ENCODE measurements around the gene PCSK6.
A peak's percentile ranks its signal among the peaks of the same experiment; 100 is the strongest.

The PCSK6 gene

GRCh38 chr15:101498717-101499480 is 9.4 kb upstream of the PCSK6 start:
- no peak for DNase-seq

DNA sequence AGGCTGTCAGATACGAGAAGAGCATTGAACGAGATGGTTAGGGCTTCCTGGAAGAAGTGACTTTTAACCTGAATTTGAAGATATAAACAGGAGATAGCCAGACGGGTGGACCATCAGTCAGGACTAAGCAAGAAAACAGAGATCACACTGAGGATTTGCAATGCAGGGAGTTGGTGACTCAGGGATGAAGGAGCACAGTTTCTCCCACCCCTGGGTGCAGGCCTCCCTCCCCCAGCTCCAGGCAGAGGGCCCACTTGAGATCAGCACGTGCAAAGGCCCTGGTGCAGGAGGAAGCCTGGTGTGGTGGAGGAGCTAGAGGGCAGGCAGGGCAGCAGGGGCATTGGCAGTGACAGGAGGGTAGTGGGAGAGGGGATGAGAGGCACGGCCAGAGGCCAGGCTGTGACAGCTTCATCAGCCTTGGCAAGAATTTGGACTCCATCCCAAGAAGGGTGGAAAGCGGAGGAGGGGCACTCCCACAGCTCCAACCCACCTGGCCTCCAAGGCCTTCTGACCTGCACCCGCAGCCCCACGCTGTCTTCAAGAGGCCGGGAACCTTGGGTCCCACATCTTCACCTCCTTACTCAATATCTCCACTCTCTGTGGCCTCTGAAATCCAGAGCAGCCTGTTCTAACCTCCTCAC is 8.7 kb upstream of the PCSK6 start:
- no peak for DNase-seq

GRCh38 chr15:101497484-101498034 is 8.1 kb upstream of the PCSK6 start:
- DNase-seq: no peak

GRCh38 chr15:101497017-101497416 is 7.5 kb upstream of the PCSK6 start:
- no peak for DNase-seq

GRCh38 chr15:101496198-101496986 is 6.9 kb upstream of the PCSK6 start:
- no peak for DNase-seq

GRCh38 chr15:101495334-101496197 is 6.1 kb upstream of the PCSK6 start:
- no peak for DNase-seq

DNA sequence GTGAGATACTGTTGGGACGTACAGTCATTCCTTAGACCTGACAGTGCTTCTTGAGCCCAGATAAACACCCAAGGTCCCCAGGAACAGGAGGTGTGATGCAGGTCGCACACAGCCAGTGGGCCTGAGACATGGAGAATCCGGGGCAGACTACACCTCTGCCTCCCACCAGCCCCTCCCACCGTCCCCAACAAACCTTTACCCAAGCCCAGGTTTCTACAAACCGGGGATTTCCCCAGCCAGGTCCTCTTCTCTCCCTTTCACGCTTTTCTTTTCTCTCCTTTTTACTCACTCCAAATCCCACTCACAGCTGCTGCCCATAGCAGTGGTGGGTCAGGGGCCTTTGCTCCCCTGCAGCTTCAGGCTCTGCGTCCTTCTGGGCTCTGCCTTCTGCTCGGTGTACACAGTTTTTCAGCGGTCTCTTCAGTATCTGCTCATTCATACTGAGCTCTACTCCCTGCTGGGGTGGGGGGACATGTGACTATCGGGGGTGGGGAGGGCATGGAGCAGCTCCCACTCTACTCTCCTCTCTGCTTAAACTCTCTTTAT is 4.8 kb upstream of the PCSK6 start:
- no peak for DNase-seq

DNA sequence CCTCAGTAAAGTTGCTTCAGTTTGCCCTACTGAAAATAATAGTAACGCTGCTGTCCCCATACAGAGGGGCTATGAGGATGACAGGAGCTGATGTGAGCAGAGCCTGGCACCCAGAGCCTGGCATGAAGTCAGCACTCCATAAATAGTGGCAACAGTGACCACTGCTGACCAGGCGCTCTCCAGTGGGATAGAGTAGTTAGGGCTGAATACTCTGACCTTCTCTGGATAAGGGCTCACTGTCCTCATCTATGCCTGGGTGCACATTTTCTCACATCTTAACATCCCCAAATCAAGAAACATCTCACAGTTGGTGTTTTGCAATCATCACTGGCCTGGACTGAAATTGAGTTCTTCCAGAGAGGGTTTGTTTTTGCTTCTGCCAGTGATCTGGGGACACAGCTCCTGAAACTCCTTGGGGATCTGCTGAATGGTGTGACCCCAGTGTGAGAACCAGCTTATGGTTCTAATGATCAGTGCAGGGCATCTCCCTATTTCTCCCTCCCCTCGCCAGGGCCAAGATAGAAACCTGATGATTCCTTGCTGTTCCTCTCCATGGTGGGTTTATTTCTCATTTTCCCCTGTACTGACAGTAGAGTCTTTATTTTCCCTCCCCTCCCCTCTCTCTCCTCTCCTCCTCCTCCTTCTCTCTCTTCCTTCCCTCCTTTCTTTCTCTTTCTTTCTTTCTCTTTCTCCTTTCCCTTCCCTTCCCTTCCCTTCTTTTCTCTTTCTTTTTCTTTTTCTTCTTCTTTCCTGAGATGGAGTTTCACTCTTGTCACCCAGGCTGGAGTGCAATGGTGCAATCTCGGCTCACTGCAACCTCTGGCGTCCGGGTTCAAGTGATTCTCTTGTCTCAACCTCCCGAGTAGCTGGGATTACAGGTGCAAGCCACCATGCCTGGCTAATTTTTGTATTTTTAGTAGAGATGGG is 3.5 kb upstream of the PCSK6 start:
- no peak for DNase-seq

DNA sequence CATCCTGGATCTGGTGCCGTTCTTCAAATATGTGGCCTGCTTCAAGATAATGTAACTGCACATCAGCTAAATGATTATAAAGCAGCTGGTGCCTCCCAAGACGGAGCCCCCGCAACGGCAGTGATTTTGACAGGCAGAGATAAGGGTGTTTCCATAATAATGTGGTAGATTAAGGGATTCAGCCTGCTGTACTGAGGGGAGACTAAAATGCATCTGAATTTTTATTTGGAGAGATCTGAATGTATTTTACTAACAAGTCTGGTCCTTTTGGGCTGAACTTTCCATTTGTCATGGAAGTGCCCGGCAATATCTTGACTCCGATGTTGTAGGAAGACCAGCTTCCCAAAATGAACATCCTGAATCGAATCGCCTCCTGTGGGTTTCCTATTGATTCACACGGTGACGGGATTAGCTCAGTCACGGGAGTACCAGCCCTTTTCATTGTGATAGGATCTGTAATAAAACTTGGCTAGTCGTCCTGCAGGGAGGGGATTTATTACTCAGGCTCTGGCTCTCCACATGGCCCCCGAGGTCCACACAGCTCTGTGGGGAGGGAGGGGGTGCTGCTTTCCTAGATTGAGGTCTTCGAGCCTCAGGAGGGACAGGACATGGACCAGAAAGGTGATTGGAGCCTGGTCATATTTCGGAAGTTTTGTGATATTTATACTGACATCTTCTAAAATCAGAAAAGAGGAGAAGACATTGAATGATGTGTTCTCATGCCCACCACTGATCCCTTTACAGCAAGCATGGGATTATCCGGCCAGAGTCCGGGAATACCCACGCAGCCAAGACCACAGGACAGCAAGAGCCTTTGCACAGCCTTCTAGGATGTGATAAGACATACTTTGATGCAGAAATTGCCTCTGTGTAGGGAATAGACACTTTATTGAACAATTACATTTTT is 2.5 kb upstream of the PCSK6 start:
- no peak for DNase-seq

DNA sequence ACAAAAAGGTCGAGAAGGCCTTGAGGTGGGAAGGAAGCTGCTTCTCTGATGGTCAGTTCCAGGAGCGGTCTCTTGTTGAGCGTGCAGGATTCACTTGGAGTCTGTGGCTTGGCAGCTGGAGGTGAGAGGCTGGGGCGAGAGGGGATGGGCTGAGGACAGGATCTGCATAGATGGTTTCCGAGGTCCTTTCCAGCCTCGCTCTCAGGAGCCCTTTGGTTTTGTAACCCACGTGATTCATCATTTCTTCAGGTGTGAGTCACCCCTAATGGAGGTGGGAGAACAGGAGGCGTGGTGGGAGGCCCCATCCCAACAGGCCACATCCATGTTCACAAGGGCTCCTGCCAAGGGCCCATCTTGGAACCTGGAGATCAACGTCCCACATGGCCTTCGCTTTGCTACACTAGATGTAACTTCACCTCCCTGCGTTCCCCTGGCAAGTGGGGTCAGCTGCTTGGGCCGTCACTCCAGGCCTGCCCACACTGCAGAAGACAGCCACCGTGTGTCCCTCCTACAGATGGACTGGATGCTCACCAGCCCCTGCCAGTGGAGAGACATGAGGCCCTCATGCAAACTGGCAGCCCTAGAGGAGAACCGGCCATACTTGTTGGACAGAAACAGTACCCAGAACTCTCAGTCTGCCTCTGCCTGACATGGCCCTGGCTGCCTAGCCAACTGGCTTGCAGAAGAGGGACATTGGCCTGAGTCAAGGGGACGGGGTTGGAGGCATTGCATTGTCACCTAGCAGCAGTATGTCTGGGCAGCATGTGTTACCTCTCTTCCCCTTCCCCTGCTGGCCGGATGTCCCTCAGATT is 1.6 kb upstream of the PCSK6 start:
- DNase-seq: no peak

DNA sequence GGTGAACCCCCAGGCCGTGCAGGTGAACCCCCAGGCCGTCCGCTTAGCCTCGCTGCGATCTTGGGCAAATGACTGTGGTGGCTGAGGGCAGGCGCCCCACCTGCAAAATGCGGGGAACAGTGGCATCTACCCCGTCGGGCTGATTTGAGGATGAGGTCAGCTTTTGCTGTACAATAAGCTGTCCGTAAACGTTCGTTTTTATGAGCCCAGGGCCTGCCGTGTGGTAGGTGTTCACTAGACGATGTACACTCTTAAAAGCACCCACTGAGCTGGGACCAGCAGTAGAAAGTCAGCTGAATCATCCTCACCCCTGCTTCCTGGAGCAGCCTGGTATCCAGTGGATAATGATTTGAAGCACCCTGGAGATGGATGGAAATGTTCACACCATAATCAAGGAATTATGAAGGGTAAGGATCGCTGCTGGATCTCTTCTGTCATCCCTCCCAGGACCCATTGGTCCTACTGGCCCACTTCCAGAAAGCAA is 943 bp upstream of the PCSK6 start:
- no peak for DNase-seq

GRCh38 chr15:101489237-101489598 is 289 bp downstream of the PCSK6 start:
- peak; percentile 33 for DNase-seq

GRCh38 chr15:101488300-101489164 is 975 bp downstream of the PCSK6 start:
- DNase-seq: no peak

DNA sequence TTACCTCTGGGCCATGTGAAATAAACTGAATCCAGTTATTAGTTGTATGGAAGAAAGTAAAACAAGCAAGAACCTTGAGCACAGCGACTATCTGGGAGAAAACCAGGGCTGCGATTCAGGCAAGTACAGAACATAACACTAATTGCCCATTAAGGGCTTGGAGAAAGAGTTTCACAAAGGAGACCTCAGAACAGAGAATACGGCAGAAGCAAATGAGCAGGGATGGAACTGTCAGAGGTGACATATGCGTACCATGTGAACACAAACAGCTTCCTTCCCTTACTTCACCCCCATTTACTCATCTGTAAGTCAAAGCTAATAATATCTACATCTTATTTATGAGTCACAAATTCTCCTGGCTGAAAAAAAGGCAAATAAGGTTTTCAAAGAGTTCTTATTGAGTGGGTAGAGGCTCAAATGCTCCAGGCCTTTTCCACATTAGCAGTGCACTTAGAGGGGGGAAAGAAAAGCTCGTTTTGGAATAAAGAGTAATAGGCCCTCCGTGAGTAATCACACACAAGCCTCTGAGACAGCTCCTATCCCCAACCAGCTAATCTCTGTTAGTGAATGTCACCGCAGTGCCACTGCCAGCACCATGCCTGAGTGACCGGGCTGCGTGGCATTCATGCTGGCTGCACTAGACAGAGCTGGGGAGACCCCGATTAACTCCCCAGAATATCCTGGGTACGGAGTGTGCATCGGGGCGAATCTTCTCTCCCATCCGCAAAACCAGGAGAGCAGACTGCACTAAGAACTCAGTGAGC is 2.6 kb downstream of the PCSK6 start:
- DNase-seq: no peak

DNA sequence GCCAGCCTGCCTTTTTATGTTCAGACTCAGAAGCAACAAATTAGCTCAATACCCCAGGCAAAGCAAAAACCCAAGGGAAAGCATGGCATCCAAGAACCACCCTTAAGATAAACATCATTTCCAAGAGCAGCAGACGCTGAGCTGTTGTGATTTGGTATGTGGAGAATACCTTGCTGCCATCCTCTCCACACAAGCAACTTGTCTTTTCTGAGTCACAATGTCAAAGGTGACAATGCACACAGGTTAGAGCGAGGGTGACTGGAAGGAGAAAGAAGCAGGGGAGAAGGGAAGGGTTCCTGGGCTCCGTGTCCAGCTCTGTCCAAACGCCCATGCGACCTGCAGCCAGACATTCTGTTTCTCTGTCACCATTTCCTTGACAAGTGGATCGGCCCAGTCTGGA is 6.0 kb downstream of the PCSK6 start:
- no peak for DNase-seq

DNA sequence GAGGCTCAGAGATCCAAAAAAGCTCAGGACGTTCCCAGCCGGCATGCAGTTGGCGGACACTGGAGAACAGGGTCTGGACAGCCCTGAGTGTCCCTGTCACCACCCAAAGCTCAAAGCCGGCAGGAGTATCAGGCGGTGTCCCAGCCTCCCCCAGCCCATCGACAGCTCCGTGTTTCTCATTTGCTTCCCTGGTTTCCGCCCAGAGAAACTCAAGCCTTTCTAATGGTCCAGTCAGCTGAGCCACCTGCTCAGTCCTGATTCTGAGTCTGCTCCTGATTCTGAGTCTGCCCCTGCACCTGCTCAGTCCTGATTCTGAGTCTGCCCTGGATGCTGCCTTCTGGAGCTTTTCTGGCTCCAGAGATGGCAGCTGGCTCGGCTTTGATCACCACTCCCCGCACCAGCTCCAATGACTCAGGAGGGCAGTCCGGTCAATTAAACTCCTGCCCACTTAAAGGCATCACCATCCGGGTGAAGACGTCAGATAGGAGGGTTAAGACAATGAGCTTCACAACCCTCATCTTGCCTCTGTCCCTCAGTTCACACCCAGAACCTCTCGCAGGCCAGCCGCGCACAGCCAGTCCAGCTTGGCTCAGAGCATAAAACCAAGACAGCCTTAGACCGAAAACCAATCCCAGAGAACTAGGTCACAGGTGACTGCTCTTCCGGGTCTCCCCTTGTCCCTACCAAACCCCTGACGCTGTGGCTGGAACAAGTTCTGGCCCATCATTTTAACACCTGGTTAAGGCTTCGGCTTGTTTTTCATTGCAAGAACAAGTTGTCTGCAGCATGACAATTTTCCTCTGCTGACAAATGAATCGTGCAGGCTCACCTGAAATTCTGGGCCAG is 6.8 kb downstream of the PCSK6 start:
- DNase-seq: no peak

All from fibroblast of skin of scalp (primary cell).